Heart right ventricle (tissue), 16 donors: ENCODE data around the gene BATF. TPM values are rescaled to one million over a fixed set of nuclear protein-coding genes. Genes with fewer than 3 reads are reported as not detected.

ENCODE experiments used
- ATAC-seq, 8 donors: fragments of 200-7000 bp; cut with Tn5 transposase; one replicate each; pipeline ENCODE4 v1.9.1; 2020; ENCODE audit warnings: mild to moderate bottlenecking in 8 of 8, moderate library complexity in 8 of 8, moderate number of reproducible peaks in 1 of 8
- DNase-seq, 2 donors: peaks; one replicate each; pipeline ENCODE4 v3.0.0-alpha.2; 2020
- H3K27ac ChIP-seq, 10 donors: fragments of 200-600 bp; sonication (generic) in 2 of 10; one replicate each; pipeline versions ENCODE4 v1.5.0 to v1.8.0; 2020 to 2022; ENCODE audit warnings: mild to moderate bottlenecking in 3 of 10
- H3K27me3 ChIP-seq, 7 donors: fragments of 200-600 bp; one replicate each; pipeline ENCODE4 v1.8.0; 2021 to 2022; ENCODE audit warnings: mild to moderate bottlenecking in 2 of 7
- H3K36me3 ChIP-seq, 9 donors: fragments of 200-600 bp; sonication (generic) in 1 of 9; one replicate each; pipeline versions ENCODE4 v1.5.0 to v1.8.0; 2020 to 2022; ENCODE audit warnings: mild to moderate bottlenecking in 2 of 9
- H3K4me1 ChIP-seq, 9 donors: fragments of 200-600 bp; sonication (generic) in 1 of 9; one replicate each; pipeline versions ENCODE4 v1.5.0 to v1.8.0; 2020 to 2022; ENCODE audit warnings: mild to moderate bottlenecking in 4 of 9
- H3K4me3 ChIP-seq, 10 donors: fragments of 200-600 bp; sonication (generic) in 2 of 10; one replicate each; pipeline versions ENCODE4 v1.5.0 to v1.8.0; 2020 to 2022; ENCODE audit warnings: mild to moderate bottlenecking in 7 of 10, moderate library complexity in 2 of 10
- H3K9me3 ChIP-seq, 11 donors: fragments of 200-600 bp in 10 of 11; sonication (generic) in 2 of 11; one replicate each; pipeline versions ENCODE4 v1.5.0 to v1.8.0; 2013 to 2022; ENCODE audit warnings: mild to moderate bottlenecking in 2 of 11, control low read depth in 1 of 11, moderate library complexity in 1 of 11
- CTCF ChIP-seq, 9 donors: fragments of 200-600 bp; sonication (generic) in 2 of 9; IDR thresholded peaks; one replicate each; pipeline versions ENCODE4 v1.5.0 to v1.8.0; 2021 to 2022; ENCODE audit warnings: antibody characterized with exemption in 9 of 9, mild to moderate bottlenecking in 5 of 9, moderate library complexity in 1 of 9
- WGBS, 2 donors: extraction: QIAGEN DNeasy Blood & Tissue Kit; methylation state at CpG; one replicate each; pipeline ENCODE4 v1.1.7; 2013; ENCODE audit warnings: inconsistent platforms in 1 of 2; 5-methylcytosine and 5-hydroxymethylcytosine counted together
- intact Hi-C, 10 donors: fragments of 100-400 bp; cut with DNase I; formaldehyde crosslinking; loops; one replicate each; pipeline versions ENCODE4 v1.11.1 to v1.14.2; 2022
- polyA plus RNA-seq, 2 donors: library from polyadenylated mRNA; stranded (reverse); fragments of 200-250 nt; gene quantifications; one replicate each; pipeline ENCODE4 v1.2.3, GENCODE V29; 2013
- total RNA-seq, 10 donors: library from RNA; stranded (reverse); fragmentation: NEBNext Ultra II Directional in 3 of 10; extraction: Animal tissue kit (Norgen Biotek cat#: 25700) in 3 of 10; gene quantifications; one replicate each; pipeline versions ENCODE4 v1.2.1 to v1.2.4, GENCODE V29; 2021 to 2023
- donor health status: Arrhythmogenic right ventricular cardiomyopathy.
- donor health status: ischemic (EF 13 %, LVEDD 7.1; RV severe dilation, severe dysfunction).
- donor health status: healthy with polysubstance abuse.
- donor health status: DM: no; HTN: yes; CAD: no.
- donor health status: DM: no; HTN: no; CAD: no.
- donor health status: ischemic (EF 25% LVEDD 6.9; RV normal size, moderate dysfunction).
- donor health status: ischemic (EF 25% LVEDD 5.7; RV mildly dilated, moderate dysfunction).
- donor health status: healthy.
- donor health status: DM: yes; HTN: yes; CAD: no.
- donor health status: Ischemic cardiomyopathy.
- donor health status: ischemic (EF 35%, LVEDD 5.7; RV mildly dilated, moderate dysfunction).
- donor health status: nonischemic (EF 11% LVEDD 7.7; RV severe dilation, severe dysfunction).
- donor health status: DM: yes; HTN: yes; CAD: no.
- donor health status: PGD.
- donor health status: ischemic (EF 29% LVEDD 5.4; RV normal size, mild dysfunction).
- donor health status: nonischemic (EF 23%, LVEDD 6.1; RV moderate dilation, normal function).

Gene BATF
- total and polyA plus RNA-seq, 12 donors, result 0.34 to 3.3 (median 1.7) TPM; not detected in 5

- ATAC-seq (no peak), DNase-seq (no peak)
- Histone ChIP-seq H3K4me1 (peaks cover 0 to 17% (median 0%) of the 10 kb centered on the region in 9 donors), H3K27me3 (peaks cover 0 to 7% (median 0%) of the 10 kb centered on the region in 7 donors), H3K36me3 (no peaks in the 10 kb centered on the region), H3K27ac (no peak overlapping the region), H3K4me3 (no peak overlapping the region), H3K9me3 (peaks cover 0 to 35% (median 15%) of the 10 kb centered on the region in 11 donors)
- intact Hi-C loops, result no loop called here
- TF ChIP-seq CTCF (IDR thresholded peaks at IDR 0.05), result no peak
These were observed 11.1 kb upstream of the BATF start for GRCh38 chr14:75511201-75511600.

GRCh38 chr14:75513911-75514672 is 8.2 kb upstream of the BATF start:
- WGBS, 2 donors, result 91 to 92% methylated on average over 12 of the region's 12 CpGs
- DNase-seq, result no peak
- ATAC-seq, result no peak
- TF ChIP-seq CTCF (IDR thresholded peaks at IDR 0.05), result no peak
- intact Hi-C loops, result no loop called here
- H3K27me3 ChIP-seq, result peaks cover 0 to 7% (median 0%) of the 10 kb centered on the region in 7 donors
- H3K4me3 ChIP-seq, result no peak overlapping the region
- peaks cover 0 to 17% (median 0%) of the 10 kb centered on the region in 9 donors for H3K4me1 ChIP-seq
- H3K9me3 ChIP-seq, result peaks cover 0 to 22% (median 12%) of the 10 kb centered on the region in 11 donors
- no peak overlapping the region for H3K27ac ChIP-seq
- H3K36me3 ChIP-seq, result no peaks in the 10 kb centered on the region

- TF ChIP-seq CTCF (IDR thresholded peaks at IDR 0.05), result peak in 3 of 9 donors; percentile 34 to 49 (median 38)
- ATAC-seq, result peak in 6 of 8 donors; percentile 35 to 68 (median 49)
- peak overlapping the region in 3 of 10 donors; percentile 4 to 65 (median 16) for H3K27ac ChIP-seq
- peaks cover 0 to 7% (median 0%) of the 10 kb centered on the region in 7 donors for H3K27me3 ChIP-seq
- H3K9me3 ChIP-seq, result peaks cover 0 to 21% (median 12%) of the 10 kb centered on the region in 11 donors
- no peaks in the 10 kb centered on the region for H3K36me3 ChIP-seq
- peaks cover 0 to 17% (median 0%) of the 10 kb centered on the region in 9 donors for H3K4me1 ChIP-seq
- intact Hi-C loops, result no loop called here
- peak overlapping the region in 8 of 10 donors; percentile 13 to 57 (median 48) for H3K4me3 ChIP-seq
- no peak for DNase-seq
- 45 to 50% methylated on average over 29 of the region's 29 CpGs for WGBS, 2 donors
These were observed 7.3 kb upstream of the BATF start for GRCh38 chr14:75514673-75515628.

DNA sequence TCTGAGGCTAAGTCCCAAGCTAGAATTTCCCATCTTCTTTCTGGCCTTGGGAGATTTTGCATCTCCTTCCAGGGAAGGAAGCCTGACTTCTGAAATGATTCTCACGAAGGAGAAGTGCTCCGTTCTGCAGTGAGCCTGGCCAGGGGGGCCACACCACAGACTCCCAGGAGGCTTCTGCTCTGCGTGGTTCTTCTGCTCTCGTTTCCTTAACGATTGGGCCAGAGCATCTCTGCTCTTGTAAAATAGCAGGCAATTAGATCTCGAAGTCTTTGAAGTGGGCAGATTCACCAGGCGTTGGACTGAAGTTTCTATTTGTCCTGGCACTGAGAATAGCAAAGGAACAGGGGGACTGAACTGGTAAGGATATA is 6.7 kb upstream of the BATF start:
- ATAC-seq (peak in 5 of 8 donors; percentile 15 to 44 (median 42)), DNase-seq (no peak)
- H3K4me3 ChIP-seq, result peak overlapping the region in 7 of 10 donors; percentile 14 to 57 (median 49)
- peaks cover 0 to 7% (median 0%) of the 10 kb centered on the region in 7 donors for H3K27me3 ChIP-seq
- peaks cover 0 to 17% (median 0%) of the 10 kb centered on the region in 9 donors for H3K4me1 ChIP-seq
- H3K27ac ChIP-seq, result peak overlapping the region in 1 of 10 donors; percentile 65
- intact Hi-C loops, result no loop called here
- 37 to 55% methylated on average over 7 of the region's 7 CpGs for WGBS, 2 donors
- H3K36me3 ChIP-seq, result no peaks in the 10 kb centered on the region
- peaks cover 0 to 14% (median 10%) of the 10 kb centered on the region in 11 donors for H3K9me3 ChIP-seq
- TF ChIP-seq CTCF (IDR thresholded peaks at IDR 0.05), result peak in 1 of 9 donors; percentile 1
